DND-41 (cell line): ENCODE results near the gene SOX30.

Source experiments
- EZH2 ChIP-seq: IDR thresholded peaks from 3 replicates; pipeline ENCODE4 v1.6.1; 2012; ENCODE audit warnings: borderline replicate concordance, low read depth, mild to moderate bottlenecking, moderate library complexity, low read length, inconsistent platforms; ENCODE audit not compliant: severe bottlenecking
- TF ChIP-seq, protein P1 (sequence below): IDR thresholded peaks from 2 replicates; pipeline ENCODE4 v1.5.1; 2012; ENCODE audit warnings: borderline replicate concordance, low read length, moderate library complexity, mild to moderate bottlenecking; ENCODE audit not compliant: poor library complexity, severe bottlenecking; ENCODE audit errors: extremely low read depth

DNA sequence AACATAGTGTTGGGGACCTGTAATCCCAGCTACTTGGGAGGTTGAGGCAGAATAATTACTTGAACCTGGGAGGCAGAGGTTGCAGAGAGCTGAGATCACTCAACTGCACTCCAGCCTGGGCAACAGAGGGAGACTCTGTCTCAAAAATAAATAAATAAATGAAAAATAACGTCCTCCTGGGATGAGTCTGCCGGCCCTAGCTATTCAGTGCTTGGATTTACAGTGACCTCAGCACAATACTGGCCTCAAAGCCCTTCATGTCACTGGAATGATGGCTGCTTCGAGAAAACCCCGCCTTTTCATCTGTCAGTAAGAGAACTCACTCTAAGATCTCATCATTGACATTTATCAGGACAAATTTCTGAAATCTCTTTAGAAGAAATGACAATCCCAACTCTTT, 35.5 kb downstream of the SOX30 start:
- TF ChIP-seq, protein P1, sequence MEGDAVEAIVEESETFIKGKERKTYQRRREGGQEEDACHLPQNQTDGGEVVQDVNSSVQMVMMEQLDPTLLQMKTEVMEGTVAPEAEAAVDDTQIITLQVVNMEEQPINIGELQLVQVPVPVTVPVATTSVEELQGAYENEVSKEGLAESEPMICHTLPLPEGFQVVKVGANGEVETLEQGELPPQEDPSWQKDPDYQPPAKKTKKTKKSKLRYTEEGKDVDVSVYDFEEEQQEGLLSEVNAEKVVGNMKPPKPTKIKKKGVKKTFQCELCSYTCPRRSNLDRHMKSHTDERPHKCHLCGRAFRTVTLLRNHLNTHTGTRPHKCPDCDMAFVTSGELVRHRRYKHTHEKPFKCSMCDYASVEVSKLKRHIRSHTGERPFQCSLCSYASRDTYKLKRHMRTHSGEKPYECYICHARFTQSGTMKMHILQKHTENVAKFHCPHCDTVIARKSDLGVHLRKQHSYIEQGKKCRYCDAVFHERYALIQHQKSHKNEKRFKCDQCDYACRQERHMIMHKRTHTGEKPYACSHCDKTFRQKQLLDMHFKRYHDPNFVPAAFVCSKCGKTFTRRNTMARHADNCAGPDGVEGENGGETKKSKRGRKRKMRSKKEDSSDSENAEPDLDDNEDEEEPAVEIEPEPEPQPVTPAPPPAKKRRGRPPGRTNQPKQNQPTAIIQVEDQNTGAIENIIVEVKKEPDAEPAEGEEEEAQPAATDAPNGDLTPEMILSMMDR = no peak
- TF ChIP-seq EZH2 = no peak
